Superior temporal gyrus (tissue), 1 donor: ENCODE data around the gene NR2F2.

Source experiments
- DNase-seq: peaks from one replicate; pipeline ENCODE4 v3.0.0-alpha.2; 2016; ENCODE audit errors: extremely low spot score

Gene NR2F2

GRCh38 chr15:96316953-96317629, 13.4 kb upstream of the NR2F2 start:
- DNase-seq, result no peak

- DNase-seq, result no peak
Measured at GRCh38 chr15:96320107-96320506, 10.4 kb upstream of the NR2F2 start.

- DNase-seq, result no peak
Measured at GRCh38 chr15:96320703-96321638, 9.5 kb upstream of the NR2F2 start.

- no peak for DNase-seq
Measured at GRCh38 chr15:96321639-96322535, 8.6 kb upstream of the NR2F2 start.

- DNase-seq, result no peak
Measured at GRCh38 chr15:96322536-96323318, 7.8 kb upstream of the NR2F2 start.

- DNase-seq, result no peak
Measured at GRCh38 chr15:96323319-96324145, 7.0 kb upstream of the NR2F2 start.

- no peak for DNase-seq
Measured at GRCh38 chr15:96324192-96324895, 6.2 kb upstream of the NR2F2 start.

GRCh38 chr15:96324940-96325540, 5.5 kb upstream of the NR2F2 start:
- DNase-seq, result no peak

GRCh38 chr15:96325541-96326327, 4.8 kb upstream of the NR2F2 start:
- no peak for DNase-seq

- no peak for DNase-seq
Measured at GRCh38 chr15:96326328-96327154, 4.0 kb upstream of the NR2F2 start.

- peak; percentile 46 for DNase-seq
Measured at GRCh38 chr15:96327155-96327741, 3.3 kb upstream of the NR2F2 start.

GRCh38 chr15:96328181-96328876, 2.2 kb upstream of the NR2F2 start:
- no peak for DNase-seq

- no peak for DNase-seq
Measured at GRCh38 chr15:96328877-96329195, 1.7 kb upstream of the NR2F2 start.

GRCh38 chr15:96329403-96329981, 1.0 kb upstream of the NR2F2 start:
- DNase-seq, result no peak

GRCh38 chr15:96330064-96330449, 443 bp upstream of the NR2F2 start:
- DNase-seq, result no peak
